ENCODE measurements around the gene VSTM4. TPM values are rescaled to one million over a fixed set of nuclear protein-coding genes. Genes with fewer than 3 reads are reported as not detected.

The VSTM4 gene
- total and polyA plus RNA-seq, 2 donors (not counting 1 experiment from before 2014, with no cell fraction given) = not detected

DNA sequence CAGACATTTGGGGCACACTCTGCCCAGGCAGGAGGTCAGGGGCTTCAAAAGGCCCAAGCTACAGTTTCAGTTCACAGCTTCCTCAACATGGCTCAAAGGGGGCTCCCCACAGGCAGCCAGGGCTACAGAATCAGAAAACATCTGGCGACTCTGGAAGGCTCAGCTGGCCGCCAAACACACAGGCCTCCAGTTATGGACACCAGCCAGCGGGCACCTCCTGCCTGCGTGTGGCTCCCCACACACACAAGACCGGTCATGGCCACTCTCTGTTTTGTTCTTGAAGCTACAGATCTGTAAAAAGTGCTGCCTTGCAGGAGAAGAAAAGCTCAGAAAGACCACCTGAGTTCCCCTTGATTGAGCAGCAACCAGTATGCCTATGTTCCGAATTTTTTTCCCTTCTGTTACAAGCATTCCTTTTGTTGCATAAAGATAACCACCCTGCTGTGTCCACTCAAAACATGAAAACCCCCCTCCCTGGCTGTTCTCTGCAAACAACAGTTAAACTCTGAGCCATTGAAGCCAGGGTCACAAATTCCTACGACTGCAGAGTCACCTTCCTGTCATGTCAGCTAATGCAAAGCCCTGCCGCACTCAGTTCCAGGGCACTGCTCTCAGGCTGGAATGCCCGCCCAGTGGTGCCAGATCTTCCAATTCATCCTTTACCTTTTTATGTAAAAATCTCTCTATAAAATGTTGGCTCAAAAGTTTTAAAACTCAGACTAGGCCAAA, 33.6 kb downstream of the VSTM4 start:
- Histone ChIP-seq H3K36me3 (replicated peaks in 1 of 2; ENCODE audit: control extremely low read depth in 1 of 2, control insufficient read depth in 1 of 2, extremely low read depth in 1 of 2, insufficient read depth in 2 of 2, low read length in 1 of 2) (no peaks in the 10 kb centered on the region), H4K20me1 (ENCODE audit: control insufficient read depth, insufficient read depth, low read length, poor library complexity, severe bottlenecking) (no peaks in the 10 kb centered on the region), H3K27ac (ENCODE audit: low read length in 2 of 2) (no peak overlapping the region), H3K4me3 (ENCODE audit: control extremely low read depth in 1 of 5, extremely low read depth in 1 of 5, insufficient read depth in 1 of 5, low read depth in 2 of 5, low read length in 4 of 5) (no peak overlapping the region), H3K27me3 (replicated peaks in 1 of 4; ENCODE audit: control extremely low read depth in 1 of 4, control insufficient read depth in 3 of 4, insufficient read depth in 4 of 4, low read length in 3 of 4) (no peaks in the 10 kb centered on the region), H3K4me1 (ENCODE audit: control insufficient read depth in 2 of 2, insufficient read depth in 2 of 2, low read length in 2 of 2) (no peaks in the 10 kb centered on the region), H3K4me2 (replicated peaks; ENCODE audit: low read depth, low read length, poor library complexity, severe bottlenecking) (no peak overlapping the region), H3K79me2 (ENCODE audit: control insufficient read depth, insufficient read depth, low read length) (no peaks in the 10 kb centered on the region), H3K9me3 (ENCODE audit: control extremely low read depth in 1 of 3, control insufficient read depth in 2 of 3, insufficient read depth in 1 of 3, low read length in 2 of 3) (peaks cover 0 to 9% (median 0%) of the 10 kb centered on the region in 3 donors), H2AFZ (ENCODE audit: insufficient read depth, low read depth, low read length, poor library complexity, severe bottlenecking) (no peak overlapping the region), H3K9ac (ENCODE audit: low read length) (no peak overlapping the region)
- TF ChIP-seq, protein P1, sequence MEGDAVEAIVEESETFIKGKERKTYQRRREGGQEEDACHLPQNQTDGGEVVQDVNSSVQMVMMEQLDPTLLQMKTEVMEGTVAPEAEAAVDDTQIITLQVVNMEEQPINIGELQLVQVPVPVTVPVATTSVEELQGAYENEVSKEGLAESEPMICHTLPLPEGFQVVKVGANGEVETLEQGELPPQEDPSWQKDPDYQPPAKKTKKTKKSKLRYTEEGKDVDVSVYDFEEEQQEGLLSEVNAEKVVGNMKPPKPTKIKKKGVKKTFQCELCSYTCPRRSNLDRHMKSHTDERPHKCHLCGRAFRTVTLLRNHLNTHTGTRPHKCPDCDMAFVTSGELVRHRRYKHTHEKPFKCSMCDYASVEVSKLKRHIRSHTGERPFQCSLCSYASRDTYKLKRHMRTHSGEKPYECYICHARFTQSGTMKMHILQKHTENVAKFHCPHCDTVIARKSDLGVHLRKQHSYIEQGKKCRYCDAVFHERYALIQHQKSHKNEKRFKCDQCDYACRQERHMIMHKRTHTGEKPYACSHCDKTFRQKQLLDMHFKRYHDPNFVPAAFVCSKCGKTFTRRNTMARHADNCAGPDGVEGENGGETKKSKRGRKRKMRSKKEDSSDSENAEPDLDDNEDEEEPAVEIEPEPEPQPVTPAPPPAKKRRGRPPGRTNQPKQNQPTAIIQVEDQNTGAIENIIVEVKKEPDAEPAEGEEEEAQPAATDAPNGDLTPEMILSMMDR (IDR thresholded peaks at IDR 0.05) = no peak
- no peak for TF ChIP-seq EZH2 (IDR thresholded peaks at IDR 0.05; ENCODE audit: borderline replicate concordance, insufficient read depth, low read depth, low read length, poor library complexity, severe bottlenecking)
- ChIA-PET POLR2A (no interaction called here), CTCF (no interaction called here)
- Mint-ChIP-seq H3K4me3 (no peak overlapping the region), H3K27me3 (peaks cover 16% of the 10 kb centered on the region), H3K27ac (no peak overlapping the region), H3K4me1 (no peaks in the 10 kb centered on the region), H3K9me3 (ENCODE audit: insufficient read depth) (peaks cover 6% of the 10 kb centered on the region)
- DNase-seq = no peak
- intact Hi-C loops (cut with micrococcal nuclease) = no loop called here
- ATAC-seq (ENCODE audit: low read depth) = no peak
- 86% methylated on average over 8 of the region's 9 CpGs for WGBS (ENCODE audit: insufficient coverage)

DNA sequence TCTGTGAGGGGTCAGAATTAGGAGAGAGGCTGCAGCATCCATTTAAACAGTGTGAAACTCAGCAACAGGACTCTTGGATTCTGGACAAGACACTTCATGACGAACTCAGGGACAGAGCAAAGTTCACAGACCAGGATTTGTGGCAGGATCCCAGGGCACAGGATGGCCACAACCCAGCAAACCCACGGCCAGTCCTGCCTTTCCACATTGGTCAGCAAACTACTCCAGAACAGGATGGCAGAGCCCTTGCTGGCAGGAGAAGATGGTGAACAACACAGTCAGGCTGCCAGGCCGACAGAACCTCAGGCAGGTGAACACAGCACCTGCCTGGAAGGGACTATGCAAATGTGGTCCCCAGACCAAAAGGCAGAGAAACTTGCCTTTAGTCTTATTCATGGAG, 34.4 kb downstream of the VSTM4 start:
- POLR2A ChIA-PET = no interaction called here

More for the DNA sequence above, 34.4 kb downstream of the VSTM4 start:
- H3K4me3 ChIP-seq (ENCODE audit: control extremely low read depth in 1 of 5, extremely low read depth in 1 of 5, insufficient read depth in 1 of 5, low read depth in 2 of 5, low read length in 4 of 5) = no peak overlapping the region
- no peaks in the 10 kb centered on the region for H4K20me1 ChIP-seq (ENCODE audit: control insufficient read depth, insufficient read depth, low read length, poor library complexity, severe bottlenecking)
- Mint-ChIP-seq H3K27me3 (peaks cover 24% of the 10 kb centered on the region), H3K4me3 (no peak overlapping the region), H3K4me1 (no peaks in the 10 kb centered on the region), H3K9me3 (ENCODE audit: insufficient read depth) (peaks cover 2% of the 10 kb centered on the region), H3K27ac (no peak overlapping the region)
- H3K27ac ChIP-seq (ENCODE audit: low read length in 2 of 2) = no peak overlapping the region
- CTCF ChIA-PET = no interaction called here
- H3K36me3 ChIP-seq (replicated peaks in 1 of 2; ENCODE audit: control extremely low read depth in 1 of 2, control insufficient read depth in 1 of 2, extremely low read depth in 1 of 2, insufficient read depth in 2 of 2, low read length in 1 of 2) = no peaks in the 10 kb centered on the region
- H3K4me1 ChIP-seq (ENCODE audit: control insufficient read depth in 2 of 2, insufficient read depth in 2 of 2, low read length in 2 of 2) = no peaks in the 10 kb centered on the region
- ATAC-seq (ENCODE audit: low read depth) (no peak), DNase-seq (no peak)
- no peak overlapping the region for H3K9ac ChIP-seq (ENCODE audit: low read length)
- no peak overlapping the region for H2AFZ ChIP-seq (ENCODE audit: insufficient read depth, low read depth, low read length, poor library complexity, severe bottlenecking)
- 85% methylated on average over 3 of the region's 3 CpGs for WGBS (ENCODE audit: insufficient coverage)
- H3K79me2 ChIP-seq (ENCODE audit: control insufficient read depth, insufficient read depth, low read length) = no peaks in the 10 kb centered on the region
- no peak overlapping the region for H3K4me2 ChIP-seq (replicated peaks; ENCODE audit: low read depth, low read length, poor library complexity, severe bottlenecking)
- H3K27me3 ChIP-seq (replicated peaks in 1 of 4; ENCODE audit: control extremely low read depth in 1 of 4, control insufficient read depth in 3 of 4, insufficient read depth in 4 of 4, low read length in 3 of 4) = peaks cover 0 to 2% (median 0%) of the 10 kb centered on the region in 4 experiments
- peaks cover 0 to 2% (median 0%) of the 10 kb centered on the region in 3 donors for H3K9me3 ChIP-seq (ENCODE audit: control extremely low read depth in 1 of 3, control insufficient read depth in 2 of 3, insufficient read depth in 1 of 3, low read length in 2 of 3)
- intact Hi-C loops (cut with micrococcal nuclease) = no loop called here
- TF ChIP-seq EZH2 (IDR thresholded peaks at IDR 0.05; ENCODE audit: borderline replicate concordance, insufficient read depth, low read depth, low read length, poor library complexity, severe bottlenecking) = no peak
- TF ChIP-seq, protein P1 (IDR thresholded peaks at IDR 0.05) = no peak

Data from B cell (primary cell).